SK-N-SH (cell line): ENCODE data around the gene HRK. TPM values are rescaled to one million over a fixed set of nuclear protein-coding genes. Genes with fewer than 3 reads are reported as not detected.

Experiments used
- CTCF ChIA-PET: fragments of 300-600, 350-600 bp; formaldehyde crosslinking; extraction: SDS; loops from one replicate; lab custom pipeline; 2021; lab: Yijun Ruan, JAX
- POLR2A ChIA-PET: fragments of 350-600 bp; sonication (Branson Sonifier 250); formaldehyde crosslinking; extraction: SDS; loops from one replicate; lab custom pipeline; 2020; ENCODE audit warnings: antibody characterized with exemption, inconsistent platforms; lab: Yijun Ruan, JAX
- DNase-seq: peaks from one replicate; pipeline ENCODE4 v3.0.0; 2012
- H2AFZ ChIP-seq: fragments of 200-600 bp; sonication (generic); 2 replicates; pipeline ENCODE4 v1.8.1; 2016; ENCODE audit warnings: antibody characterized with exemption, mild to moderate bottlenecking, low read depth
- H3F3A ChIP-seq: fragments of 200-600 bp; sonication (generic); replicated peaks from 2 replicates; pipeline ENCODE3; 2016; ENCODE audit warnings: antibody characterized with exemption, mild to moderate bottlenecking; ENCODE audit not compliant: insufficient read depth
- H3K27ac ChIP-seq, 2 experiments: fragments of 200-500 bp in 1 of 2; fragments of 200-600 bp in 1 of 2; sonication (Bioruptor generic) in 1 of 2; sonication (generic), shearing (Covaris generic) in 1 of 2; 2 replicates each; pipeline versions ENCODE4 v1.5.1 to v1.6.1; 2014 to 2016; ENCODE audit warnings: low read depth in 2 of 2, inconsistent platforms in 1 of 2, low read length in 1 of 2, mild to moderate bottlenecking in 1 of 2, mixed read lengths in 1 of 2
- H3K27me3 ChIP-seq: fragments of 200-600 bp; sonication (generic), shearing (Covaris generic); 2 replicates; pipeline ENCODE4 v1.6.1; 2016; ENCODE audit warnings: mixed run types; ENCODE audit not compliant: insufficient read depth
- H3K36me3 ChIP-seq, 2 experiments: fragments of 200-500 bp in 1 of 2; fragments of 200-600 bp in 1 of 2; sonication (Bioruptor generic) in 1 of 2; sonication (generic) in 1 of 2; replicated peaks in 1 of 2; 2 replicates each; pipeline versions ENCODE3 to v1.5.1; 2014 to 2016; ENCODE audit warnings: low read length in 1 of 2, mild to moderate bottlenecking in 1 of 2; ENCODE audit not compliant: insufficient read depth in 2 of 2, control insufficient read depth in 1 of 2
- H3K4me1 ChIP-seq, 2 experiments: fragments of 200-500 bp in 1 of 2; fragments of 200-600 bp in 1 of 2; sonication (Bioruptor generic) in 1 of 2; sonication (generic), shearing (Covaris generic) in 1 of 2; 2 replicates each; pipeline versions ENCODE4 v1.5.1 to v1.6.1; 2014 to 2016; ENCODE audit warnings: low read depth in 1 of 2, low read length in 1 of 2, mixed run types in 1 of 2; ENCODE audit not compliant: insufficient read depth in 2 of 2, control insufficient read depth in 1 of 2
- H3K4me2 ChIP-seq: fragments of 200-600 bp; sonication (generic), shearing (Covaris generic); 2 replicates; pipeline ENCODE4 v1.6.1; 2017; ENCODE audit warnings: mixed run types
- H3K4me3 ChIP-seq, 2 experiments: fragments of 200-500 bp in 1 of 2; fragments of 200-600 bp in 1 of 2; sonication (Bioruptor generic) in 1 of 2; sonication (generic), shearing (Covaris generic) in 1 of 2; 2 replicates each; pipeline versions ENCODE4 v1.5.1 to v1.8.1; 2014 to 2016; ENCODE audit warnings: low read depth in 2 of 2, inconsistent platforms in 1 of 2, low read length in 1 of 2, mild to moderate bottlenecking in 1 of 2, mixed read lengths in 1 of 2, moderate library complexity in 1 of 2
- H3K79me2 ChIP-seq: fragments of 200-600 bp; sonication (generic); 2 replicates; pipeline ENCODE4 v1.8.1; 2017; ENCODE audit warnings: mild to moderate bottlenecking; ENCODE audit not compliant: insufficient read depth
- H3K9ac ChIP-seq: fragments of 200-600 bp; sonication (generic); 2 replicates; pipeline ENCODE4 v1.6.1; 2017; ENCODE audit warnings: mixed run types
- H3K9me2 ChIP-seq: fragments of 200-600 bp; sonication (generic); 2 replicates; pipeline ENCODE4 v1.6.1; 2017; ENCODE audit warnings: mixed run types
- H3K9me3 ChIP-seq: fragments of 200-600 bp; sonication (generic); 2 replicates; pipeline ENCODE4 v1.6.1; 2017; ENCODE audit warnings: mixed run types, mild to moderate bottlenecking, moderate library complexity
- H4K20me1 ChIP-seq: fragments of 200-600 bp; sonication (generic); 2 replicates; pipeline ENCODE4 v1.6.1; 2017; ENCODE audit warnings: mild to moderate bottlenecking, mixed run types; ENCODE audit not compliant: insufficient read depth
- CHD2 ChIP-seq: fragments of 150-350 bp; IDR thresholded peaks from 2 replicates; pipeline ENCODE4 v1.6.1; 2018; ENCODE audit warnings: low read length; ENCODE audit not compliant: partially characterized antibody
- ELF1 ChIP-seq: IDR thresholded peaks from 2 replicates; pipeline ENCODE4 v1.4.0; 2012
- EZH2phosphoT487 ChIP-seq: fragments of 200-600 bp; sonication (generic); IDR thresholded peaks from 2 replicates; pipeline ENCODE4 v1.6.1; 2017; ENCODE audit warnings: low read depth, mixed run types, mild to moderate bottlenecking, antibody characterized with exemption, moderate library complexity, borderline replicate concordance
- FOSL2 ChIP-seq: IDR thresholded peaks from 2 replicates; pipeline ENCODE4 v1.4.0; 2012; ENCODE audit warnings: low read depth, mild to moderate bottlenecking, moderate library complexity, borderline replicate concordance
- GATA2 ChIP-seq: sonication (generic); formaldehyde crosslinking; IDR thresholded peaks from 2 replicates; pipeline ENCODE4 v1.5.0; 2020; ENCODE audit warnings: mild to moderate bottlenecking, missing genetic modification reagents
- JUND ChIP-seq: IDR thresholded peaks from 2 replicates; pipeline ENCODE4 v1.4.0; 2012
- MAX ChIP-seq: IDR thresholded peaks from 2 replicates; pipeline ENCODE4 v1.4.0; 2012; ENCODE audit warnings: low read depth
- MXI1 ChIP-seq: IDR thresholded peaks from 2 replicates; pipeline ENCODE4 v1.6.1; 2012; ENCODE audit warnings: mild to moderate bottlenecking, low read depth, low read length, improper control_type of control experiment
- NRF1 ChIP-seq: IDR thresholded peaks from 2 replicates; pipeline ENCODE4 v1.6.1; 2012; ENCODE audit warnings: low read depth, mild to moderate bottlenecking, low read length
- PBX3 ChIP-seq: IDR thresholded peaks from 2 replicates; pipeline ENCODE4; 2012
- RCOR1 ChIP-seq: fragments of 150-350 bp; IDR thresholded peaks from 2 replicates; pipeline ENCODE4 v1.6.1; 2017; ENCODE audit warnings: antibody characterized with exemption, low read length
- REST ChIP-seq: IDR thresholded peaks from 2 replicates; pipeline ENCODE4 v1.6.1; 2012; ENCODE audit warnings: mild to moderate bottlenecking, low read depth, low read length, moderate library complexity
- TAF1 ChIP-seq: IDR thresholded peaks from 2 replicates; pipeline ENCODE4 v1.6.1; 2012; ENCODE audit warnings: low read depth, mild to moderate bottlenecking, low read length, moderate library complexity, borderline replicate concordance
- TCF12 ChIP-seq: IDR thresholded peaks from 2 replicates; pipeline ENCODE4 v1.4.0; 2012
- WGBS: methylation state at CpG from one replicate; pipeline ENCODE4 v1.1.6; 2017; ENCODE audit warnings: low lambda C conversion rate; 5-methylcytosine and 5-hydroxymethylcytosine counted together
- polyA plus RNA-seq, 3 experiments: library from polyadenylated mRNA; depleted of rRNA; stranded (reverse); fragments of >200 nt; gene quantifications; 2 replicates each; pipeline ENCODE4 v1.2.3, GENCODE V29; 2012
- TF ChIP-seq, protein P1 (sequence below): fragments of 200-600 bp; sonication (generic); IDR thresholded peaks from 2 replicates; pipeline ENCODE4 v1.6.1; 2017; ENCODE audit warnings: antibody characterized with exemption, mild to moderate bottlenecking, moderate library complexity
- TF ChIP-seq, protein P2 (sequence below): IDR thresholded peaks from 2 replicates; pipeline ENCODE4 v1.4.0; 2012; ENCODE audit warnings: low read depth, borderline replicate concordance

Gene HRK
- polyA plus RNA-seq, 1 of the 3 experiments (the other 2 are of a cell fraction), result 0.02 TPM

DNA sequence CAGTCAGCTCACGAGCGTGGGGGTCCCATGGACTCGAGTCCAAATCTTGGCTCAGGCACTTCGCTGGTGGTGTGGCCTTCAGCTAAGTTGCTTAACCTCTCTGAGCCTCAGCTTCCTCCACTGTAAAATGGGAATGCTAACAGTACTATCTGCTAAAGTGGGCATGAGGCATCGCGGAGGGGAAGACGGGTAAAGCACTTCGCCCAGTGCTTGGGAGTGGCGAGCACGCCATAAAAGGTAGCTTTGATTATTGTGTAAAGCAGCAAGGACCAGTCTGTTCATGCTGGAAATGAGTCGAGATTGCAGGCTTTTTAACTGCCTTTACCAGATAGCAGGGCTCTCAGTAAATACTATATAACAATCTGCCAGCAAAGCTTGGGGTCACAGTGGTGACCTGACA lies 24.5 kb downstream of the HRK start:
- no peak for DNase-seq
- Histone ChIP-seq H2AFZ (no peak overlapping the region), H3K79me2 (no peaks in the 10 kb centered on the region), H3K9me2 (no peaks in the 10 kb centered on the region), H3K4me2 (no peak overlapping the region), H3K27ac (no peak overlapping the region), H3K4me1 (peaks cover 0 to 8% of the 10 kb centered on the region in 2 experiments; a peak in 1 of 4 replicates), H3K9me3 (no peaks in the 10 kb centered on the region), H3K27me3 (no peaks in the 10 kb centered on the region; the same call in 1 of the 2 replicates), H3F3A (no peaks in the 10 kb centered on the region), H3K4me3 (no peak overlapping the region), H3K36me3 (no peaks in the 10 kb centered on the region), H3K9ac (no peak overlapping the region), H4K20me1 (no peaks in the 10 kb centered on the region)
- POLR2A ChIA-PET, result no interaction called here
- TF ChIP-seq RCOR1 (no peak), JUND (no peak), TAF1 (no peak), GATA2 (CRISPR knock-in tag) (no peak), CHD2 (no peak), MAX (no peak)
- CTCF ChIA-PET, result interaction anchor here (1.5 kb wide), 1 partner anchor 40 kb away, joined by 3 read pairs; no protein-coding TSS in a partner anchor
- WGBS, result 73% methylated on average over 9 of the region's 11 CpGs

- peaks cover 0 to under 1% of the 10 kb centered on the region in 2 experiments; a peak in 1 of 4 replicates for H3K4me1 ChIP-seq
- H3K9me3 ChIP-seq, result no peaks in the 10 kb centered on the region
- H3K36me3 ChIP-seq, result no peaks in the 10 kb centered on the region
- CTCF ChIA-PET, result interaction anchor here (1.5 kb wide), 1 partner anchor 41 kb away, joined by 3 read pairs; no protein-coding TSS in a partner anchor
- no peaks in the 10 kb centered on the region for H3K9me2 ChIP-seq
- no peak overlapping the region for H3K4me2 ChIP-seq
- no peaks in the 10 kb centered on the region for H3F3A ChIP-seq
- H3K27ac ChIP-seq, result no peak overlapping the region
- no peak for DNase-seq
- no peak overlapping the region for H3K4me3 ChIP-seq
- H4K20me1 ChIP-seq, result no peaks in the 10 kb centered on the region
- TF ChIP-seq REST (no peak), NRF1 (no peak), MXI1 (no peak), EZH2phosphoT487 (no peak), ELF1 (no peak), FOSL2 (no peak), TCF12 (no peak), PBX3 (no peak)
- TF ChIP-seq, protein P1, sequence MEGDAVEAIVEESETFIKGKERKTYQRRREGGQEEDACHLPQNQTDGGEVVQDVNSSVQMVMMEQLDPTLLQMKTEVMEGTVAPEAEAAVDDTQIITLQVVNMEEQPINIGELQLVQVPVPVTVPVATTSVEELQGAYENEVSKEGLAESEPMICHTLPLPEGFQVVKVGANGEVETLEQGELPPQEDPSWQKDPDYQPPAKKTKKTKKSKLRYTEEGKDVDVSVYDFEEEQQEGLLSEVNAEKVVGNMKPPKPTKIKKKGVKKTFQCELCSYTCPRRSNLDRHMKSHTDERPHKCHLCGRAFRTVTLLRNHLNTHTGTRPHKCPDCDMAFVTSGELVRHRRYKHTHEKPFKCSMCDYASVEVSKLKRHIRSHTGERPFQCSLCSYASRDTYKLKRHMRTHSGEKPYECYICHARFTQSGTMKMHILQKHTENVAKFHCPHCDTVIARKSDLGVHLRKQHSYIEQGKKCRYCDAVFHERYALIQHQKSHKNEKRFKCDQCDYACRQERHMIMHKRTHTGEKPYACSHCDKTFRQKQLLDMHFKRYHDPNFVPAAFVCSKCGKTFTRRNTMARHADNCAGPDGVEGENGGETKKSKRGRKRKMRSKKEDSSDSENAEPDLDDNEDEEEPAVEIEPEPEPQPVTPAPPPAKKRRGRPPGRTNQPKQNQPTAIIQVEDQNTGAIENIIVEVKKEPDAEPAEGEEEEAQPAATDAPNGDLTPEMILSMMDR, result no peak
- TF ChIP-seq, protein P2, sequence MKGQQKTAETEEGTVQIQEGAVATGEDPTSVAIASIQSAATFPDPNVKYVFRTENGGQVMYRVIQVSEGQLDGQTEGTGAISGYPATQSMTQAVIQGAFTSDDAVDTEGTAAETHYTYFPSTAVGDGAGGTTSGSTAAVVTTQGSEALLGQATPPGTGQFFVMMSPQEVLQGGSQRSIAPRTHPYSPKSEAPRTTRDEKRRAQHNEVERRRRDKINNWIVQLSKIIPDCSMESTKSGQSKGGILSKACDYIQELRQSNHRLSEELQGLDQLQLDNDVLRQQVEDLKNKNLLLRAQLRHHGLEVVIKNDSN, result no peak
- no peak overlapping the region for H3K9ac ChIP-seq
- 85% methylated on average over 16 of the region's 16 CpGs for WGBS
- H3K79me2 ChIP-seq, result no peaks in the 10 kb centered on the region
- no peak overlapping the region for H2AFZ ChIP-seq
- POLR2A ChIA-PET, result no interaction called here
- no peaks in the 10 kb centered on the region; the same call in 1 of the 2 replicates for H3K27me3 ChIP-seq
Measured at GRCh38 chr12:116855744-116856470, 25.3 kb downstream of the HRK start.
